Choroid plexus epithelial cell (primary cell): ENCODE results near the gene DPP4.

Experiments used
- DNase-seq: peaks from one replicate; pipeline ENCODE4 v3.0.0-alpha.2; 2010; ENCODE audit warnings: low read depth
- H3K4me3 ChIP-seq: 2 replicates; pipeline ENCODE4 v1.5.1; 2011; ENCODE audit warnings: low read depth, mild to moderate bottlenecking, control low read depth, low read length, moderate library complexity
- CTCF ChIP-seq: conservative IDR thresholded peaks from 2 replicates; pipeline ENCODE4 v1.5.1; 2011; ENCODE audit warnings: low read depth, mild to moderate bottlenecking, control low read depth, inconsistent platforms, low read length, moderate library complexity

Gene DPP4

DNA sequence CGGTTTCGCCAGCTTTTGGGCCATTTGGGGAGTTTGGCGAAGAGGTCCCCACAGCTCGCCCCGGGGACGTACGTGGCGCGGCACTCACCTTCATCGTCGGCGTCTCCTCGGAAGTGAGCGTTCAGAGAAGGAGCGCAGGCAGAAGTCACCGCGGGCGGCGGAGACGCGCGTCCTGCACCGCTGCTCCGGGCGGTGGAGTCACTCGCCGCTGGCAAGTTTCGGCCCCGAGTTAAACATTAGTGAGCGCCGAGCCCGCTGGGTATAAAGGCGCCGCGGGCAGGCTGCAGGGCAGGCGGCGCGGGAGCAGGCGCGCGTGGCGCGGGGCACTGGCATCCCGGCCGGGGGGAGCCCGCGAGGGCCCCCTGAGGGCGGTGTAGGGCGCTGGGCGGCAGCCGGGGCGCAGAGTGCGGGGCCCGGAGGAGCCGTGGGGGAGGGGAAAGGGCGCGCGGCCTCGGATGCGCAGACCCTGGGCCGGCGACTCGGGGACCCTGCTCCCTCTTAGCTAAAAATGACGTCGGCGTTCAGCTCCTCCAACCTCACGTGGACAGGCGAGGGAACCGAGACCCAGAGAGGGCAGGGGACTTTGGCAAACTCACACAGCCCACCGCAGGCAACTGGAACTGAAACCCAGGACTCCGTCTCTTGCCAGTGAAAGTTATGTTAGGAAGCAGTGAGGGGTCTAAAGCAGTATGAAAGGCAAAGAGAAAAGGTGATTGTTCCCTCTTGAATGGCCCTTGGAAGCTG lies at the start of gene DPP4:
TSS of gene DPP4 (minus strand) at position 328 of the 744 bp plus-strand sequence. CDS start at position 94, 234 bp downstream.
- no peak for TF ChIP-seq CTCF
- peak within 1 kb of the TSS; percentile 63 for H3K4me3 ChIP-seq
- no peak for DNase-seq

- no peak overlapping the region for H3K4me3 ChIP-seq
- peak; percentile 33 for DNase-seq
- no peak for TF ChIP-seq CTCF
Measured at GRCh38 chr2:162118166-162119031, 44.4 kb upstream of the DPP4 start.

GRCh38 chr2:162116352-162116751 lies 42.3 kb upstream of the DPP4 start:
- no peak for DNase-seq
- no peak overlapping the region for H3K4me3 ChIP-seq
- TF ChIP-seq CTCF, result no peak

- no peak for TF ChIP-seq CTCF
Measured at GRCh38 chr2:162115076-162115475, 41.1 kb upstream of the DPP4 start.

DNA sequence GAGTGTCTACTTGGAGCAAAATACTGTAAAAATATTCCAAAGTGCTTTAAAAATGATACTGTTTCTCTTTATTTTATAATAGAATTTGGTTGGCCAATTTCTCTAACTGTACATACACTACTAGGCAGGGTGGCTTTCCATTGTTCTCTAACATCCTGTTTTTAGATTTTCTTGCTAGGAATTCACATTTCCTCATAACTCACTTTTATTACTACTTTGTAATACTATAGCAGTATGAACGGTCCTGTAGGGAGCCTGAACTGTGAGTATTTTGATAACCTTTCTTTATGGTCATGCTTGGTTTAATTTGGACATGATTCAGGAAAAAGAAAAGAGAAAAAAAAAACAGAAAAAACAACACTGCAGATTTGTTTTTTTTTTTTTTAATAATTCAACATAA lies 40.3 kb upstream of the DPP4 start:
- no peak for TF ChIP-seq CTCF
- peak; percentile 37 for DNase-seq
- H3K4me3 ChIP-seq, result no peak overlapping the region

More at GRCh38 chr2:162115076-162115475, 41.1 kb upstream of the DPP4 start:
- H3K4me3 ChIP-seq, result no peak overlapping the region
- no peak for DNase-seq

DNA sequence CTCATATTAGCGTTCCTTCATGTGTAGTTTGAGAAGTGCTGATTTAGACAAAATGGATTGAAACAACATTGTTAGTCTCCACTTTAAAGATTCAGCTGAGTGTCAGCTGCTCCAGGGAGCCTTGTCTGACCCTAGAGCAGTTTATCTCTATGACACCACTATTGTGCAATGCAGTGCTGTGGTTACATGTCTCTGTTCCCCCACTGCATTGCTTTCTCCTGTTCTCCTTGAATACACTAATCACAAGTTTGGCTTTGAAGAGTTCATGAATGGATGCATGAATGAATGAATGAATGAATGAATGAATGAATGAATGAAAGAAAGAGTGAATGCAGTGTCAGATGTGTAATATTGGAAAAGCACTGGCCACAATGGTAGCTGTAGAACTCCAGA lies 39.8 kb upstream of the DPP4 start:
- TF ChIP-seq CTCF, result no peak
- DNase-seq, result peak; percentile 72

More for the DNA sequence above, 39.8 kb upstream of the DPP4 start:
- H3K4me3 ChIP-seq, result no peak overlapping the region
